BLaER1 (cell line): ENCODE measurements around the gene FBRSL1.

Experiments used
- H3K27ac ChIP-seq: shearing (Covaris generic); formaldehyde crosslinking; 2 replicates; pipeline ENCODE4 v1.8.1; 2022
- H3K27me3 ChIP-seq: shearing (Covaris generic); formaldehyde crosslinking; 2 replicates; pipeline ENCODE4 v1.8.1; 2022
- H3K36me3 ChIP-seq: shearing (Covaris generic); formaldehyde crosslinking; 2 replicates; pipeline ENCODE4 v1.8.1; 2022
- H3K4me1 ChIP-seq: shearing (Covaris generic); formaldehyde crosslinking; 2 replicates; pipeline ENCODE4 v1.8.1; 2022
- H3K4me2 ChIP-seq: shearing (Covaris generic); formaldehyde crosslinking; 2 replicates; pipeline ENCODE4 v1.8.1; 2022
- H3K4me3 ChIP-seq: shearing (Covaris generic); formaldehyde crosslinking; 2 replicates; pipeline ENCODE4 v1.8.1; 2022
- H3K9ac ChIP-seq: shearing (Covaris generic); formaldehyde crosslinking; 2 replicates; pipeline ENCODE4 v1.8.1; 2022
- H3K9me3 ChIP-seq: shearing (Covaris generic); formaldehyde crosslinking; 2 replicates; pipeline ENCODE4 v1.8.1; 2022
- H4K20me1 ChIP-seq: shearing (Covaris generic); formaldehyde crosslinking; 2 replicates; pipeline ENCODE4 v1.8.1; 2022
- Cebpa-rat ChIP-seq: shearing (Covaris generic); IDR thresholded peaks from 2 replicates; pipeline ENCODE4 v1.8.1; 2022

FBRSL1 gene

DNA sequence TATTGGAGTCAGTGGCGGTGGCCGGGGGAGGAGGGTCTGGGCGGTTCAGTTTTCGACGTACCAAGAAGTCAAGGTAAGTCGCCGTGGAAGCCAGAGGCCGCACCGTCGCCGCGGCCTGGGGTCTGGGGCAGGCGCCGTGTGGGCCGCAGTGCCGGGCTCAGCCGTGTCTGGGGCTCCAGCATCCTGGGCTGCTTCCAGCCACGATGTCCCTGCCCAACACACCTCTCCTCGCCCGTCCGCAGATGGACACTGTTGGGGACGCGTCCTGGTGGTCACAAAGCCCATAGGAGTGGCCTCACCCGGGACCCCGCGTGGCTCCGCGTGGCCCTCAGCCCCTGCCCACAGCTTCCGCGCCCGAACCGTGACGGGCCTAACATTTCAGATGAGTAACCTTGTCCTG, 59.1 kb downstream of the FBRSL1 start:
- peaks cover 94% of the 10 kb centered on the region for H3K4me1 ChIP-seq
- H3K27me3 ChIP-seq, result no peaks in the 10 kb centered on the region
- TF ChIP-seq Cebpa-rat, result no peak
- H3K4me3 ChIP-seq, result no peak overlapping the region
- peaks cover 55% of the 10 kb centered on the region for H4K20me1 ChIP-seq
- H3K9ac ChIP-seq, result no peak overlapping the region
- H3K4me2 ChIP-seq, result no peak overlapping the region
- H3K9me3 ChIP-seq, result no peaks in the 10 kb centered on the region
- peaks cover 46% of the 10 kb centered on the region for H3K36me3 ChIP-seq
- H3K27ac ChIP-seq, result no peak overlapping the region

DNA sequence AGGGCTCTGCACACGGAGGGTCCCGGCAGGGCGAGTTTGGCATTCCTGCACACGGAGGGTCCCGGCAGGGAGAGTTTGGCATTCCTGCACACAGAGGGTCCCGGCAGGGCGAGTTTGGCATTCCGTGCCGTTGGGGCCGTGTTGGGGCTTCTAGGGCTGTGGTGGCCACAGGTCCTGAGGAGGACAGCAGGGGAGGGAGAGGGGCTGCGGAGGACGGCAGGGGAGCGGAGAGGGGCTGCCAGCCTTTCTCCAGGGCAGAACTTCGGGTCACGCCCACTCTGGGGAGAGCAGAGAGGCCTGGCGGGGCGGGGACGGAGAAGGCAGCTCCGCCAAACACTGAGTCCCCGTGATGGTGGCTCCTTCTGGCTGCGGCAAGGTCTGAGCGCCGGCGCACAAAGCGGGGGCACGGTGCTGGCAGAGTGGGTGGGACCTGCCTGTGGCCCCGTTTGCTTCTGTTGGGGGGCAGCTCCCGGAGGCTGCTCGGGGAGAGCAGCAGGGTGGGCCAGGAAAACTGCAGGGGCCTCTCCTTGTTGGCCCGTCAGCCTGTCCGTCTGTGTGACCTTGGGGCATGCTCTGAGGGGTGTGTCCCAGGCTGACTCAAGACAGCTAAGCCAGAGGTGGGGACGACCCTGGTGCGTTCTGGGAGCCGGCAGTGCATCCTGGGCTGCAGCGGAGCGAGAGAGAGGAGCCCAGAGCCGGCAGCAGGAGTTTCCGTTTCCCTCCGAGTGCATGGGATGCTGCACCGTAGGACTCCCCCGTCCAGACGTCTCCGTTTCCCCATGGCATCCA, 60.3 kb downstream of the FBRSL1 start:
- H3K9ac ChIP-seq, result no peak overlapping the region
- H3K36me3 ChIP-seq, result peaks cover 48% of the 10 kb centered on the region
- H3K9me3 ChIP-seq, result no peaks in the 10 kb centered on the region
- H3K27ac ChIP-seq, result peak overlapping the region; percentile 53; the same call in 1 of the 2 replicates
- H3K4me1 ChIP-seq, result peaks cover 97% of the 10 kb centered on the region
- H3K4me2 ChIP-seq, result peak overlapping the region; percentile 93; the same call in 1 of the 2 replicates
- peaks cover 49% of the 10 kb centered on the region for H4K20me1 ChIP-seq
- H3K27me3 ChIP-seq, result no peaks in the 10 kb centered on the region
- no peak overlapping the region for H3K4me3 ChIP-seq
- no peak for TF ChIP-seq Cebpa-rat

GRCh38 chr12:132550830-132551640, 61.1 kb downstream of the FBRSL1 start:
- peaks cover 97% of the 10 kb centered on the region for H3K4me1 ChIP-seq
- no peak overlapping the region for H3K4me3 ChIP-seq
- no peaks in the 10 kb centered on the region for H3K9me3 ChIP-seq
- H3K27me3 ChIP-seq, result no peaks in the 10 kb centered on the region
- peaks cover 41% of the 10 kb centered on the region for H4K20me1 ChIP-seq
- H3K27ac ChIP-seq, result peak overlapping the region; percentile 53
- 0 out of 2 replicates have a peak overlapping the region, but pooled peaks have one; percentile 22 for H3K9ac ChIP-seq
- peaks cover 48% of the 10 kb centered on the region for H3K36me3 ChIP-seq
- peak overlapping the region; percentile 93 for H3K4me2 ChIP-seq
- TF ChIP-seq Cebpa-rat, result no peak

DNA sequence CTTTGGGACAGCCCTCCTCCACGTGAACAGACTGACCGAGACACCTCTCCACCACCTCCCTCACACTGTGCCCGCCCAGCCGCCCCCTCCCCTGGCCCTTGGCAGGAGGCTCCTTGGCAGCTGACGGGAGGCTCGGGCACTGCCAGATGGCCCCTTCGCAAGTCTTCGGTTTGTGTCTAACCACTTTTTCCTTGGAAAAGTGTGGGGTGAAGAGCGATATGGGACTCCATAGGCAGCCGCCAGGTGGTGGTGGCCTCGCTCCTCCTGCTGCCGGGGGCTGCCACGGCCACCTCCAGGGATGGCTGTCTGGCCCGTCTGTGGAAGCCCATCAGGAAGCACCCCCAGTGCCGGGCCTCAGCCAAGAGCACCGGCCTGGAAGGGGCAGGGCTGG, 61.7 kb downstream of the FBRSL1 start:
- Histone ChIP-seq H4K20me1 (peaks cover 36% of the 10 kb centered on the region), H3K4me1 (peaks cover 97% of the 10 kb centered on the region), H3K9ac (0 out of 2 replicates have a peak overlapping the region, but pooled peaks have one; percentile 55), H3K36me3 (peaks cover 48% of the 10 kb centered on the region), H3K27me3 (no peaks in the 10 kb centered on the region), H3K4me3 (no peak overlapping the region), H3K27ac (peak overlapping the region; percentile 99), H3K9me3 (no peaks in the 10 kb centered on the region), H3K4me2 (peak overlapping the region; percentile 93)
- no peak for TF ChIP-seq Cebpa-rat

DNA sequence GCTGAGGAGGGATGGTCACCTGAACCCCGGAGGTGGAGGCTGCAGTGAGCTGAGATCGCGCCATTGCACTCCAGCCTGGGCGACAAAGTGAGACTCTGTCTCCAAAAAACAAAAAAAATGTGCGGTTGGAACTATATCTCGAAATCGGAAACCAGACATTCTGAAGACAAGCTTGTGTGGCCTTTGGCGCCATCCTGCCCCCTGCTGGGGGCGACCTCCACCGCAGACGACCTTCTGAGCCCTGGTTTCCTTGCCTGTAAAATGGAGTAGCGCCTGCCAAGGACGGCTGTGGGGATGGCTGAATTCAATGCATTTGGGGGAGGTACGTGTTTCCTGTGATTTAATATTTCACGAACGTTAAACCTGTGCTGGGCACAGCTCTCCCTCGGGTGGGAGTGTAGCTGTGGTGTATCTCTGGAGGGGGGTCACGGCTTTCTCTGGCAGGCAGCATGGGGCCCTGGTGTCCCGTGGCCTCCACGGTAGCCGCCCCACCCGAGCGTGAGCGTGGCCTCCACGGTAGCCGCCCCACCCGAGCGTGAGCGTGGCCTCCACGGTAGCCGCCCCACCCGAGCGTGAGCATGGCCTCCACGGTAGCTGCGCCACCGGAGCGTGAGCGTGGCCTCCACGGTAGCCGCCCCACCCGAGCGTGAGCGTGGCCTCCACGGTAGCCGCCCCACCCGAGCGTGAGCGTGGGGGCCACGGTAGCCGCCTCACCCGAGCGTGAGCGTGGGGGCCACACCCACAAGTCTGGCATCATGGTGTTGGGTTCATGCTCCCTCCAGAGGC, 65.1 kb downstream of the FBRSL1 start:
- Histone ChIP-seq H3K4me1 (peaks cover 96% of the 10 kb centered on the region), H3K27ac (peak overlapping the region; percentile 99), H3K9me3 (no peaks in the 10 kb centered on the region), H3K36me3 (peaks cover 24% of the 10 kb centered on the region; the same call in 1 of the 2 replicates), H3K9ac (peak overlapping the region; percentile 99), H4K20me1 (peaks cover 15% of the 10 kb centered on the region; the same call in 1 of the 2 replicates), H3K4me2 (peak overlapping the region; percentile 93), H3K27me3 (no peaks in the 10 kb centered on the region), H3K4me3 (no peak overlapping the region; the same call in 1 of the 2 replicates)
- TF ChIP-seq Cebpa-rat, result no peak

DNA sequence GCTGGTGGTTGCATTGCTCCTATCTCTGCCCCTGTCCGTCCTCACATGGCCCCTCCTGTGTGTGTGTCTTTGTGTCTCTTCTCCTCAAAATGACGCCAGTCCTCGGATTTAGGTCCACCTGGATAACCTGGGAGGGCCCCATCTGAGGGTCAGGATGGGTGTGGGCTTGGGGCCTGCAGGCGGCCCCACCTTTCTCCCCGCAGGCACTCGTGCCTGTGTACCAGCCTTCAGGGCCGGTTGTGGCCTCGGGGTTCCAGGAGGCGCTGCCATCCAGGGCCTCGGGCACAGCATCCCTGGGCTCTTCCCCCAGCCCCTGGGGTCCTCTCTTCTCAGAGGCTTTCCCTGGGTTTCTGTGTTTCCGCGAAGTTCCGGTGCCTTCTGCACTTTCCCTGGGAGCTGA, 65.7 kb downstream of the FBRSL1 start:
- Histone ChIP-seq H3K36me3 (peaks cover 24% of the 10 kb centered on the region; the same call in 1 of the 2 replicates), H4K20me1 (peaks cover 11% of the 10 kb centered on the region), H3K4me1 (peaks cover 89% of the 10 kb centered on the region), H3K4me3 (no peak overlapping the region; the same call in 1 of the 2 replicates), H3K9me3 (no peaks in the 10 kb centered on the region), H3K27ac (peak overlapping the region; percentile 99), H3K9ac (peak overlapping the region; percentile 99), H3K27me3 (no peaks in the 10 kb centered on the region), H3K4me2 (peak overlapping the region; percentile 93)
- no peak for TF ChIP-seq Cebpa-rat

- H3K9me3 ChIP-seq, result no peaks in the 10 kb centered on the region
- peak overlapping the region; percentile 93 for H3K4me2 ChIP-seq
- H4K20me1 ChIP-seq, result peaks cover 11% of the 10 kb centered on the region
- peaks cover 84% of the 10 kb centered on the region for H3K4me1 ChIP-seq
- peak overlapping the region; percentile 99 for H3K27ac ChIP-seq
- peak overlapping the region; percentile 99 for H3K9ac ChIP-seq
- no peak for TF ChIP-seq Cebpa-rat
- peaks cover 24% of the 10 kb centered on the region; the same call in 1 of the 2 replicates for H3K36me3 ChIP-seq
- H3K27me3 ChIP-seq, result no peaks in the 10 kb centered on the region
- H3K4me3 ChIP-seq, result no peak overlapping the region
These were observed 66.3 kb downstream of the FBRSL1 start for GRCh38 chr12:132556216-132556615.

- no peaks in the 10 kb centered on the region for H3K27me3 ChIP-seq
- no peaks in the 10 kb centered on the region for H3K9me3 ChIP-seq
- peak overlapping the region; percentile 99 for H3K9ac ChIP-seq
- TF ChIP-seq Cebpa-rat, result no peak
- H4K20me1 ChIP-seq, result peaks cover 14% of the 10 kb centered on the region
- peak overlapping the region; percentile 99 for H3K27ac ChIP-seq
- H3K4me2 ChIP-seq, result peak overlapping the region; percentile 93
- peaks cover 84% of the 10 kb centered on the region for H3K4me1 ChIP-seq
- peaks cover 29% of the 10 kb centered on the region for H3K36me3 ChIP-seq
- H3K4me3 ChIP-seq, result peak overlapping the region; percentile 32; the same call in 1 of the 2 replicates
These were observed 66.8 kb downstream of the FBRSL1 start for GRCh38 chr12:132556801-132557200.

- peak overlapping the region; percentile 99 for H3K27ac ChIP-seq
- H3K4me2 ChIP-seq, result peak overlapping the region; percentile 93
- peak overlapping the region; percentile 98 for H3K4me3 ChIP-seq
- TF ChIP-seq Cebpa-rat, result no peak
- H3K36me3 ChIP-seq, result peaks cover 29% of the 10 kb centered on the region
- H3K9me3 ChIP-seq, result no peaks in the 10 kb centered on the region
- peaks cover 20% of the 10 kb centered on the region for H4K20me1 ChIP-seq
- peak overlapping the region; percentile 99 for H3K9ac ChIP-seq
- no peaks in the 10 kb centered on the region for H3K27me3 ChIP-seq
- H3K4me1 ChIP-seq, result peaks cover 84% of the 10 kb centered on the region
These were observed 67.5 kb downstream of the FBRSL1 start for GRCh38 chr12:132557291-132558015.
